Measurements from ENCODE around the gene SND1.
A peak's percentile ranks its signal among the peaks of the same experiment; 100 is the strongest.

SND1 gene

DNA sequence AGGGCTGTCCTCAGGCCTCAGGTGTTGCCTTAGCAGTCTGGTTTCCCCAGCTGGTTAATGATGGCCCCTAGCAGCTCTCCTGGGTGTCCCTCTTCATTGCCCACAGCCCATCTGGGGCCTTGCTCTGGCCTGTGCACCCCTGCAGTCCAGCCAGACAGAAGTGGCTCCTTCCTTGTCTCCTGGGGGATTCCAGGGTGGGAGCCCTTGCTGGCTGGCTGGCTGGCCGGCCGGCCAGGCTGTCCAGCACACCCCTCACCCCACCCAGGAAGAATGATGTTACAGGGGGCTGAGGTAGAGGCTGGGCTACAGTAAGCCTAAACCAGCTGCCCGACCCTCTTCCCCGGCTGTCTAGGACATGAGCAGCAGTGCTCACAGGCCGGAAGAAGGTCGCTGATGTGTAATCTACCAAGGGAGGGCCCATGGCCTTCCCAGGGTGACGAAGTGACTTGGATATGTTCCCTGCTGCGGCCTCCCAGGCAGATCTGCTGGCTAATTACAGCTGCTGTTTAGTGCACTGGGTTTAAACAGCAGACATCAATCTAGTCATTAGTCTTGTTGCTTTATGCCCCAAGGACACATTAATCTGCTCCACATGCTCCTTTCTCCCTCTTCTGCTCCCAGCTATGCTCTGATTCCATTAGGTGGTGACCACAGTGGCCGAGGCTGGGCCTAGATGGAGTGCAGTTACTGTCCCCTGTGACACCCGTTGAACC is 433.1 kb downstream of the SND1 start:
- H3K27ac ChIP-seq, result peak overlapping the region in 1 of 11 experiments; percentile 23; a peak in 2 of 22 replicates
- no peak for TF ChIP-seq Cebpa-rat (IDR thresholded peaks at IDR 0.05)
- H3K27me3 ChIP-seq, result no peaks in the 10 kb centered on the region
- H3K4me2 ChIP-seq, result no peak overlapping the region
- no peak overlapping the region for H3K4me3 ChIP-seq
- peaks cover 0 to 38% (median 34%) of the 10 kb centered on the region in 10 experiments; a peak in 18 of 20 replicates for H3K4me1 ChIP-seq
- H4K20me1 ChIP-seq, result peaks cover 0 to 53% (median 7%) of the 10 kb centered on the region in 11 experiments; a peak in 7 of 22 replicates
- H3K36me3 ChIP-seq, result peaks cover 78 to 100% (median 94%) of the 10 kb centered on the region in 11 experiments
- H3K9me3 ChIP-seq (replicated peaks in 1 of 11), result no peaks in the 10 kb centered on the region
- no peak overlapping the region for H3K9ac ChIP-seq

DNA sequence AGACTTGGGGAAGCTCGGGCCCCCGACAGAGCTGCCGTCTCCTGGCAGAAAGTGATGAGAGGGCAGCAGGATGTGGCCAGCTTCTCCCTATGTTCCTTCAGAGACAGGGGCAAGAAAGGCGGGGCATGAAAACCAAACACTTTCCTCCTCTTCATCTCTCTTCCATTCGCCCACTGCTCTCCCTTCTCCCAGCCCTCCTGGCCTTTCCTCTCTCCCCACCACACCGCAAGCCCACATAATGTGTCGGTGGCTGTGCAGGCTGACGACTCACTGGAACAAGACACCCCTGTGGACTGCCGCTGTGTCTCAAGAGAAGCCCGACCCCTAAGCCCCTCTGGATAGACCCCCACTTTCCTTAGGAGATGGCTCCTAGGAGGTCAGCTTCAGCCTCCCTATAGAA is 438.5 kb downstream of the SND1 start:
- H3K36me3 ChIP-seq, result peaks cover 90 to 100% (median 100%) of the 10 kb centered on the region in 11 experiments

DNA sequence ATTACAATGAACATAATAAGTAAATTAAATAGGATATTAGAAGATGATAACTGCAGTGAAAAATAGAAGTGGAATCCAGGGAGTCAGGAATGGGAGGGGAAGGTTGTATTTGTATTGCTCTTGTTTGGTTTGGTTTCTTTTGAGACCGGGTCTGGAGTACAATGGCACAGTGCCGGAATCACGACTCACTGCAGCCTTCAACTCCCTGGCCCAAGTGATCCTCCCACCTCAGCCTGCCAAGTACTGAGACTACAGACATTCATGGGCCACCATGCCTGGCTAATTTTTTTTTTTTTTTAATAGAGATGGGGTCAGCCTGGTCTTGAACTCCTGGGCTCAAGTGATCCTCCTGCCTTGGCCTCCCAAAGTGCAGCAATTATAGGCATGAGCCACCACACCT is 439.1 kb downstream of the SND1 start:
- no peak overlapping the region for H3K4me2 ChIP-seq
- H3K36me3 ChIP-seq, result peaks cover 84 to 100% (median 99%) of the 10 kb centered on the region in 11 experiments
- no peaks in the 10 kb centered on the region for H3K9me3 ChIP-seq (replicated peaks in 1 of 11)
- no peak for TF ChIP-seq Cebpa-rat (IDR thresholded peaks at IDR 0.05)
- H3K9ac ChIP-seq, result no peak overlapping the region
- H3K27ac ChIP-seq, result no peak overlapping the region
- H3K27me3 ChIP-seq, result no peaks in the 10 kb centered on the region
- no peak overlapping the region for H3K4me3 ChIP-seq
- peaks cover 0 to 20% (median 15%) of the 10 kb centered on the region in 10 experiments; a peak in 16 of 20 replicates for H3K4me1 ChIP-seq
- peaks cover 0 to 15% (median 0%) of the 10 kb centered on the region in 11 experiments; a peak in 1 of 22 replicates for H4K20me1 ChIP-seq

More for the DNA sequence above, 438.5 kb downstream of the SND1 start:
- H3K4me3 ChIP-seq, result no peak overlapping the region
- peaks cover 0 to 18% (median 14%) of the 10 kb centered on the region in 10 experiments; a peak in 16 of 20 replicates for H3K4me1 ChIP-seq
- H3K27ac ChIP-seq, result peak overlapping the region in 2 of 11 experiments; percentile 29 to 42; a peak in 4 of 22 replicates
- peak overlapping the region in 2 of 11 experiments; percentile 13 to 15; a peak in 2 of 22 replicates for H3K4me2 ChIP-seq
- no peak for TF ChIP-seq Cebpa-rat (IDR thresholded peaks at IDR 0.05)
- no peaks in the 10 kb centered on the region for H3K27me3 ChIP-seq
- peaks cover 0 to 16% (median 0%) of the 10 kb centered on the region in 11 experiments; a peak in 1 of 22 replicates for H4K20me1 ChIP-seq
- H3K9me3 ChIP-seq (replicated peaks in 1 of 11), result no peaks in the 10 kb centered on the region
- H3K9ac ChIP-seq, result 0 out of 22 replicates have a peak overlapping the region, but pooled peaks of 1 of the 11 experiments have one; percentile 19

DNA sequence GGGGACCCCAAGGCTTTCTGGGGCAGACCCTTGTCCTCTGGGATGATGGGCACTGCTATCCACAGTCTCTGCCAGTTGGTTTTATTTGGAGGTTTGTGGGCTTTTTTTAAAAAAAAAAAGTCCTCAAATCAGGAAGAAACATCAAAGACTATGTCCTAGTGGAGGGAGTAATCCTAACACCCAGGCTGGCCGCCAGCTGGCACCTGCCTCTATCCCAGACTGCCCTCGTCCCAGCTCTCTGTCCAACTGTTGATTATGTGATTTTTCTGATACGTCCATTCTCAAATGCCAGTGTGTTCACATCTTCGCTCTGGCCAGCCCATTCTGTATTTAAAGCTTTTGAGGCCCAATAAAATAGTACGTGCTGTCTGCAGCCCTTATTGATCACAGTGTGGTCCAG is 440.2 kb downstream of the SND1 start:
- Histone ChIP-seq H3K36me3 (peaks cover 73 to 100% (median 98%) of the 10 kb centered on the region in 11 experiments), H3K9me3 (replicated peaks in 1 of 11) (no peaks in the 10 kb centered on the region), H3K27ac (no peak overlapping the region), H3K9ac (no peak overlapping the region), H4K20me1 (peaks cover 0 to 6% (median 0%) of the 10 kb centered on the region in 11 experiments; a peak in 1 of 22 replicates), H3K27me3 (no peaks in the 10 kb centered on the region), H3K4me2 (no peak overlapping the region; a peak in 1 of 22 replicates), H3K4me3 (no peak overlapping the region), H3K4me1 (peaks cover 0 to 22% (median 15%) of the 10 kb centered on the region in 10 experiments; a peak in 16 of 20 replicates)
- no peak for TF ChIP-seq Cebpa-rat (IDR thresholded peaks at IDR 0.05)

DNA sequence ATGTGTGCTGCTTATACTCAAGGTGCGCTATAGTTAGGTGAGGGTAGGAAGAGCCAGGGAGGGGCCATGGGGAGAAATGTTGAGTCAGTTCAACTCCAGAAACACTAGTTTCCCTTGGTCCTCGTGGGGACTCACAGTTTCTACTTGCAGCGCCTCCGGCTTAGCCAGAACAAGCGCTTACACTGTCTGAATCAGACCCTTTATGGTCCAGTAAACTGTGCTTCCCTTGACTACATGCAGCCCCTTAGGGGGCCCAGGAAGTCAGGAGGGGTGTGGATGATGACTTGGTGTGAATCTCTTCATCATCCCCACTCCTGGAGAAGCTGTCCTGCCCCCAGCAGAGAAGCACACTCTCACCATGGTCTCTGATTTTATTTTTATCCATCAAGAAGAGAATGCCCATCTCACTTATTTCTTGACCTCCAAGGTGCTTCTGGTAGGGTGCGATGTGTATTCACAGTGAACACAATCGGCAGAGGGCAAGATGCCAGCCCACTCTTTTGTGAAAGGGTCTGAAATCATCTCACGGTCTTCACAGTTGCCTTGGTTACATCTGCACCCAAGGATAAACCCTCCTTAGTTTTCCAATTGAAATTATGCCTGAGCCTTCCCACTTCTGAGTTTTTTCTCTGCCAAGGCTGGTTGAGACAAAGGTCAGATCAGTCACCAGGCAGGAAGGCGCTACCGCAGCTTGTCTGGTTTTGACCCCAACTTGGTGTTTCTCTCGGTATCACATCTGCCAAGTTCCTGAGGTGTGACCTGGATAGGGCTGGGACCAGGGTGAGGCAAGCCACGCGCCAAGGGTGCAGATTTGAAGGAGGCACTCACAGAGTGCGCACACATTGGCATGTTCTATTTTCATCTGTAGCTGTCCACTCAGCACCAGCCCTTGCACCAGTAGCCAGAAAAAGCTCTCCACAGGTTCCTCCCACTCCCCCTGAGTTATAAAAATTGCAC is 441.9 kb downstream of the SND1 start:
- Histone ChIP-seq H3K4me3 (no peak overlapping the region), H3K27me3 (no peaks in the 10 kb centered on the region), H3K9ac (no peak overlapping the region), H3K4me1 (peaks cover 0 to 22% (median 16%) of the 10 kb centered on the region in 10 experiments; a peak in 17 of 20 replicates), H3K9me3 (replicated peaks in 1 of 11) (no peaks in the 10 kb centered on the region), H3K36me3 (peaks cover 58 to 94% (median 83%) of the 10 kb centered on the region in 11 experiments), H4K20me1 (peaks cover 0 to 6% (median 0%) of the 10 kb centered on the region in 11 experiments; a peak in 1 of 22 replicates), H3K27ac (peak overlapping the region in 4 of 11 experiments; percentile 4 to 45 (median 27); a peak in 4 of 22 replicates), H3K4me2 (peak overlapping the region in 6 of 11 experiments; percentile 9 to 36 (median 16); a peak in 6 of 22 replicates)
- TF ChIP-seq Cebpa-rat (IDR thresholded peaks at IDR 0.05), result no peak

DNA sequence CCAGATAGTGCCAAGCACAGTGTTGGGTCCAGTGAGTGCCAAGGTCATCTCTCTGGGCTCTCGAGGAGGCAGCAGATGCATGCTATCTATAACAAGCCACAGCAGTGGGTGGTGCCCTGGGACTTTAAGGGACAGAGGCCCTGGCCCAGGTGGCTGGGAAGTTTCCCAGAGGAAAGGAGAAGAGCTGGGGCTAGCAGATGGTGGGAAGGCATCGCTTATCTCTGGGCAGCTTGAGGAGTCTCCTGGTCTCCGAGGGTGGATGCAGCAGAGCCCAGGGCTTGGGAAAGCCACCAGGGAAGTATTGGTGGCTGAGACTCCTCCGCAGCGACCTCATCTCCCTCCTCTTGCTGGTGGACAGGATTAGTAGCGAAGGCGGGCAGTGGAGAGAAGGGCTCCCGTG is 442.7 kb downstream of the SND1 start:
- Histone ChIP-seq H3K4me2 (no peak overlapping the region), H3K9ac (no peak overlapping the region), H3K27ac (0 out of 22 replicates have a peak overlapping the region, but pooled peaks of 1 of the 11 experiments have one; percentile 37), H3K9me3 (replicated peaks in 1 of 11) (no peaks in the 10 kb centered on the region), H3K27me3 (no peaks in the 10 kb centered on the region), H4K20me1 (peaks cover 0 to 6% (median 0%) of the 10 kb centered on the region in 11 experiments; a peak in 1 of 22 replicates), H3K4me3 (no peak overlapping the region), H3K36me3 (peaks cover 50 to 86% (median 76%) of the 10 kb centered on the region in 11 experiments), H3K4me1 (peaks cover 0 to 30% (median 19%) of the 10 kb centered on the region in 10 experiments; a peak in 17 of 20 replicates)
- TF ChIP-seq Cebpa-rat (IDR thresholded peaks at IDR 0.05), result no peak

DNA sequence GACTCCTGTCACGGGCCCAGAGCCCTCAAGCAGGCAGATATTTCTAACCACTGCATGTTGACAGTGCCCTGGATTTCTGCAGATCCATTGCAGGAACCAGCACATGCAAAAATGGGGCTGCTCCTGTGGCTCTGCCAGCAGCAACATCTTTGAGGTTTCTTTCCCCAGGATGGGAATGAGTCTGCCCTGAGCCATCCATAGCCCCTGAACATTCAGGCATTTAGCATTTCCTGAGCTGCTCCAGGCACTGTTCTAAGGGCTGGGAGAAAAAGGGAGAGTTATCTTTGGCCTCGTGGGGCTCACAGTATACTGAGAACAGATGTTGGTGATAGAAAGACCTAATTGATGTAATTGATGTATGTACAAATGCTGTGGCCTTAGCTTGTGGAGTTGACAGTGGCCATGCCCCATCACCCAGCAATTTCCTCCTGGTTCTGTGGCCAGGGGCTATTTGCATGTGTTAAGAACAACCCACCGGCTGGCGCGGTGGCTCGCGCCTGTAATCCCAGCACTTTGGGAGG is 445.3 kb downstream of the SND1 start:
- no peaks in the 10 kb centered on the region for H4K20me1 ChIP-seq
- no peak overlapping the region for H3K9ac ChIP-seq
- H3K4me1 ChIP-seq, result peaks cover 12 to 56% (median 38%) of the 10 kb centered on the region in 10 experiments
- peak overlapping the region in 2 of 11 experiments; percentile 13 to 14; a peak in 2 of 22 replicates for H3K27ac ChIP-seq
- peaks cover 0 to 5% (median 0%) of the 10 kb centered on the region in 11 experiments; a peak in 1 of 22 replicates for H3K9me3 ChIP-seq (replicated peaks in 1 of 11)
- H3K36me3 ChIP-seq, result peaks cover 24 to 60% (median 50%) of the 10 kb centered on the region in 11 experiments
- no peaks in the 10 kb centered on the region for H3K27me3 ChIP-seq
- no peak overlapping the region for H3K4me2 ChIP-seq
- TF ChIP-seq Cebpa-rat (IDR thresholded peaks at IDR 0.05), result no peak
- no peak overlapping the region for H3K4me3 ChIP-seq

DNA sequence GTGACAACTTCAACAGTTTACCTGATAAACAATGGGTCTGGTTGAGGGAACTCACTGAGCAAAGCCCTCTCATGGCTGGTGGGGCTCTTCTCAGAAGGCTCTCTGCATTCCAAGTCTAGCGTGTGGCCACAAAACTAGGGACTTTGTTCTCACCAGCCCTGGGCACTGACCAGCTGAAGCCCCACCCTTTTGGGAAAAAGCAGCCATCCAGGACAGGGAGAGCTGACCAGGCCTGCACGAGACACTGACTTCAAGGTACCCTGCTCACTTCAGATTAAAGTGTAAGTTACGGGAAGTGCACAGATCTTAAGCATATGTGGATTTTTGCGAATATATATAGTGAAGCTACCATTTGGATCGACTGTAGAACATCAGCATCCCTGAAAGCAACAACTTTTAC is 446.6 kb downstream of the SND1 start:
- no peaks in the 10 kb centered on the region for H4K20me1 ChIP-seq
- peak overlapping the region in 2 of 11 experiments; percentile 21 to 89; a peak in 3 of 22 replicates for H3K4me2 ChIP-seq
- H3K9ac ChIP-seq, result 0 out of 22 replicates have a peak overlapping the region, but pooled peaks of 1 of the 11 experiments have one; percentile 16
- H3K9me3 ChIP-seq (replicated peaks in 1 of 11), result peaks cover 0 to 5% (median 0%) of the 10 kb centered on the region in 11 experiments; a peak in 1 of 22 replicates
- H3K4me1 ChIP-seq, result peaks cover 18 to 58% (median 44%) of the 10 kb centered on the region in 10 experiments
- H3K27me3 ChIP-seq, result no peaks in the 10 kb centered on the region
- H3K4me3 ChIP-seq, result no peak overlapping the region
- peak overlapping the region in 5 of 11 experiments; percentile 35 to 46 (median 44); a peak in 6 of 22 replicates for H3K27ac ChIP-seq
- peaks cover 14 to 47% (median 36%) of the 10 kb centered on the region in 11 experiments for H3K36me3 ChIP-seq
- no peak for TF ChIP-seq Cebpa-rat (IDR thresholded peaks at IDR 0.05)
